SW480 (cell line): Measurements from ENCODE around the gene GABPA.
A peak's percentile ranks its signal among the peaks of the same experiment; 100 is the strongest.
"Not testable (repeated sequence)": the region's sequence is repeated elsewhere in the genome, so short reads cannot be mapped to it uniquely, and the experiment has no call there.

ENCODE experiments used
- DNase-seq: peaks from one replicate; pipeline ENCODE4 v3.0.0-alpha.2; 2016; ENCODE audit warnings: low spot score

Gene GABPA

GRCh38 chr21:25742900-25743299, 8.1 kb downstream of the GABPA start:
- DNase-seq: no peak

GRCh38 chr21:25744854-25745253, 10.1 kb downstream of the GABPA start:
- DNase-seq: no peak

- no peak for DNase-seq
Observed at GRCh38 chr21:25750085-25750484, 15.3 kb downstream of the GABPA start.

GRCh38 chr21:25752416-25752815, 17.6 kb downstream of the GABPA start:
- no peak for DNase-seq

GRCh38 chr21:25756190-25756932, 21.6 kb downstream of the GABPA start:
- no peak for DNase-seq

GRCh38 chr21:25757531-25757930, 22.8 kb downstream of the GABPA start:
- no peak for DNase-seq

GRCh38 chr21:25759573-25759972, 24.8 kb downstream of the GABPA start:
- DNase-seq: no peak

- no peak for DNase-seq
Observed at GRCh38 chr21:25760061-25760460, 25.3 kb downstream of the GABPA start.

- no peak for DNase-seq
Observed at GRCh38 chr21:25760677-25761076, 25.9 kb downstream of the GABPA start.

GRCh38 chr21:25764065-25764464, 29.3 kb downstream of the GABPA start:
- DNase-seq: no peak

GRCh38 chr21:25767921-25768320, 33.1 kb downstream of the GABPA start:
- DNase-seq: no peak

GRCh38 chr21:25772686-25773085, 37.9 kb downstream of the GABPA start:
- DNase-seq: no peak

- DNase-seq: no peak
Observed at GRCh38 chr21:25776440-25776839, 41.7 kb downstream of the GABPA start.

- not testable (repeated sequence) for DNase-seq
Observed at GRCh38 chr21:25778126-25778875, 43.5 kb downstream of the GABPA start.

- DNase-seq: no peak
Observed at GRCh38 chr21:25788677-25789076, 53.9 kb downstream of the GABPA start.

GRCh38 chr21:25790122-25790877, 55.5 kb downstream of the GABPA start:
- peak; percentile 61 for DNase-seq

GRCh38 chr21:25790878-25791204, 56.1 kb downstream of the GABPA start:
- DNase-seq: no peak

- no peak for DNase-seq
Observed at GRCh38 chr21:25791319-25791718, 56.5 kb downstream of the GABPA start.

- DNase-seq: peak; percentile 81
Observed at GRCh38 chr21:25801217-25802014, 66.6 kb downstream of the GABPA start.

- no peak for DNase-seq
Observed at GRCh38 chr21:25806060-25806459, 71.3 kb downstream of the GABPA start.

- no peak for DNase-seq
Observed at GRCh38 chr21:25807191-25807590, 72.4 kb downstream of the GABPA start.

GRCh38 chr21:25809013-25809412, 74.2 kb downstream of the GABPA start:
- no peak for DNase-seq
